Breast epithelium (tissue), 3 donors: ENCODE measurements around the gene CRYGN.

ENCODE experiments used
- POLR2A ChIP-seq: fragments of 450-650 bp; IDR thresholded peaks from one replicate; pipeline ENCODE4 v1.6.1; 2016; ENCODE audit warnings: antibody characterized with exemption, mild to moderate bottlenecking, moderate library complexity
- TF ChIP-seq, protein P1 (sequence below), 3 donors: fragments of 450-650 bp; IDR thresholded peaks; one replicate each; pipeline ENCODE4 v1.5.1; 2016 to 2017; ENCODE audit warnings: antibody characterized with exemption in 3 of 3, mild to moderate bottlenecking in 3 of 3, moderate library complexity in 3 of 3

- TF ChIP-seq, protein P1, sequence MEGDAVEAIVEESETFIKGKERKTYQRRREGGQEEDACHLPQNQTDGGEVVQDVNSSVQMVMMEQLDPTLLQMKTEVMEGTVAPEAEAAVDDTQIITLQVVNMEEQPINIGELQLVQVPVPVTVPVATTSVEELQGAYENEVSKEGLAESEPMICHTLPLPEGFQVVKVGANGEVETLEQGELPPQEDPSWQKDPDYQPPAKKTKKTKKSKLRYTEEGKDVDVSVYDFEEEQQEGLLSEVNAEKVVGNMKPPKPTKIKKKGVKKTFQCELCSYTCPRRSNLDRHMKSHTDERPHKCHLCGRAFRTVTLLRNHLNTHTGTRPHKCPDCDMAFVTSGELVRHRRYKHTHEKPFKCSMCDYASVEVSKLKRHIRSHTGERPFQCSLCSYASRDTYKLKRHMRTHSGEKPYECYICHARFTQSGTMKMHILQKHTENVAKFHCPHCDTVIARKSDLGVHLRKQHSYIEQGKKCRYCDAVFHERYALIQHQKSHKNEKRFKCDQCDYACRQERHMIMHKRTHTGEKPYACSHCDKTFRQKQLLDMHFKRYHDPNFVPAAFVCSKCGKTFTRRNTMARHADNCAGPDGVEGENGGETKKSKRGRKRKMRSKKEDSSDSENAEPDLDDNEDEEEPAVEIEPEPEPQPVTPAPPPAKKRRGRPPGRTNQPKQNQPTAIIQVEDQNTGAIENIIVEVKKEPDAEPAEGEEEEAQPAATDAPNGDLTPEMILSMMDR (IDR thresholded peaks at IDR 0.05): no peak
- no peak for TF ChIP-seq POLR2A
Observed at GRCh38 chr7:151444632-151445031, 4.7 kb upstream of the CRYGN start.
